ENCODE data around the gene CLEC20A.

CLEC20A gene

DNA sequence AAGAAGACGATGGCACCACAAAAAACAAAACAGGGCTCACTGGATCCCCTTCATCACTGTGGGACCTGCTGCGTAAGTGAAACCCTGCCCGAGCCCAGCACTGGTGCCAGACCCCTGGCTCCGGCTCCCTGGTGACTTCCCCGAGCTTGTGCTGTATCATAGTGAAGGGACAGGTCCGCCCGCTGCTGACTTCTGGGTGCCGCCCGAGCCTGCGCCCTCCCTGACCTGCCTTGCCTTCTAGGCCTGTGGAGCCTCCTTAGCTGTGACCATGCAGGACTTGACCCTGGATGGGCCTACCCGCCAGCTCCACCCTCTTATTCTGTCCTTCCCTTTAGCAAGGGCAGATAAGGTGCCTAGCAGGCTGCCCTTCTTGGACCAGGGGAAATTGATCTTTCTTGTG is 24.0 kb upstream of the CLEC20A start:
- no peak for DNase-seq (ENCODE audit: low read depth)
- TF ChIP-seq, protein P1, sequence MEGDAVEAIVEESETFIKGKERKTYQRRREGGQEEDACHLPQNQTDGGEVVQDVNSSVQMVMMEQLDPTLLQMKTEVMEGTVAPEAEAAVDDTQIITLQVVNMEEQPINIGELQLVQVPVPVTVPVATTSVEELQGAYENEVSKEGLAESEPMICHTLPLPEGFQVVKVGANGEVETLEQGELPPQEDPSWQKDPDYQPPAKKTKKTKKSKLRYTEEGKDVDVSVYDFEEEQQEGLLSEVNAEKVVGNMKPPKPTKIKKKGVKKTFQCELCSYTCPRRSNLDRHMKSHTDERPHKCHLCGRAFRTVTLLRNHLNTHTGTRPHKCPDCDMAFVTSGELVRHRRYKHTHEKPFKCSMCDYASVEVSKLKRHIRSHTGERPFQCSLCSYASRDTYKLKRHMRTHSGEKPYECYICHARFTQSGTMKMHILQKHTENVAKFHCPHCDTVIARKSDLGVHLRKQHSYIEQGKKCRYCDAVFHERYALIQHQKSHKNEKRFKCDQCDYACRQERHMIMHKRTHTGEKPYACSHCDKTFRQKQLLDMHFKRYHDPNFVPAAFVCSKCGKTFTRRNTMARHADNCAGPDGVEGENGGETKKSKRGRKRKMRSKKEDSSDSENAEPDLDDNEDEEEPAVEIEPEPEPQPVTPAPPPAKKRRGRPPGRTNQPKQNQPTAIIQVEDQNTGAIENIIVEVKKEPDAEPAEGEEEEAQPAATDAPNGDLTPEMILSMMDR (IDR thresholded peaks at IDR 0.05; ENCODE audit: control insufficient read depth, extremely low read depth, insufficient read depth): no peak
- H3K4me3 ChIP-seq (ENCODE audit: low read depth, low read length): no peak overlapping the region

DNA sequence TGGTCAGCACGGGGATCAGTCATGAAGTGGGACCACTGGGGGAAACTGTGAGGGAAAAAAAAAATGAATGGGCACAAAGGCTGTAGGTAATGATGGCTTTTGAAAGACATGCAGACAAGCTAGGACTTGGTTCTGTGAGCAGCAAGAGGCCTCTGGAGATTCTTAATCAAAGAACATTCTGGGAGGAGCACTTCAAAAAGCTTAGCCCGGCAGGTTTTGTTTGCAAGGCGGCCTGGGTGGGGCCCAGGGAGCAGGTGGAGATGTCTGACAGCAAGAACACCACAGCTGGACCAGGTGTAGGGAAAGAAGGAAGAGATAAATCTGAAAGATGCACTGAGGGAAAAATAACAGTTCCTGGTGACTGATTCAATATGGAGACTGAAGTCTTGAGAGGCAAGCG is 22.1 kb upstream of the CLEC20A start:
- H3K4me3 ChIP-seq (ENCODE audit: low read depth, low read length): no peak overlapping the region
- no peak for DNase-seq (ENCODE audit: low read depth)
- TF ChIP-seq, protein P1 (IDR thresholded peaks at IDR 0.05; ENCODE audit: control insufficient read depth, extremely low read depth, insufficient read depth): no peak

DNA sequence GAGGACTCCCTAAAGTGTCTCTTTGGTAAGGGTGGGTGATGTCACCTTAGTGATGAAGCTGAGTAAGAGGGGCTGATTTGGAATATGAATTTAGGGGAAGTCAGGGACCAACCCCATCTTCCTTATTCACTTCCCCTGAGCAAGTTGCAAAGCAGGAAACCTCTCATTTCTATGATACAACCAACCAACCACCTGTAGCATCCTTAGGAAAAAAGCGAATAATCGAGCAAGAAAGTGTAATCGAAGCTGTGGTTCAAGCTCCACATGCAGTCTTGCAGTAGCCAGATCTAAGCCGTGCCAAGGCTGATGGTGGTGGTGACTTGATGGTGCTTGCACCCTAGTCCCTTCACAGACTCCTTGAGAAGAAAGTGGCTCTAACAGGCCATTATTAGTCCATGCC is 19.3 kb upstream of the CLEC20A start:
- TF ChIP-seq, protein P1 (IDR thresholded peaks at IDR 0.05; ENCODE audit: control insufficient read depth, extremely low read depth, insufficient read depth): no peak
- no peak for DNase-seq (ENCODE audit: low read depth)
- H3K4me3 ChIP-seq (ENCODE audit: low read depth, low read length): no peak overlapping the region

DNA sequence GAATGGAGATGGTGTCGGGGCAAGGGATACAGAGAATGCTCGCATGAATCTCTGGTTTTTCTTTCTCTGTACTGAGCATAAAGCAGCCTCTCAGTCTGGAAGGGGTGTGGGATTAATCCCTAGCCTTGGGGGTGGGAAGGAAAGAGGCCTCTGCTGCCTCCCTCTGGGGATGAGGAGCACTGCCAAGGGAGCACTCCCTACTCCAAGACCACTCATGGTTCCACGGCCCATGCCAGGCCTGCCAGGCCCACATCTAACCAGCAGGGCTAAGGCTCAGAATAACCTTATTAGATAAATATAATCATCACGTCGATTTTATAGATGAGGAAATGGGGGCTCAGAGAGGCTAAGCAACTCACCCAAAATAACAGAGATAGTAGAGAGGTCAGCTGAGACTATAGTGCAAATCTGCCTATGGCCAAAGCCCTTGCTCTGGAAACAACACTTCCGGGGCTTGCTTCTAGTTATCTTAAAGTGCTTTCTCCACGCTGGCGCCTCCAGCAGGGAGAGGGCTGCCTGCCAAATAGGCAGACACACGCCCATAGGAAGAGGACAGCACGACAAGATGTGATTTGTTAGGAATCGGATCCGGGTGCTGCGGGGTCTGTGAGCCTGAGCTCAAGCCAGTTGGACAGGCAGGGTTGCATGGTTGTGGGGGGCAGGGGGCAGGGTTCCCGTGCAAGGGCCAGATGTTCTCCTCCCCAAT is 16.7 kb upstream of the CLEC20A start:
- no peak for DNase-seq (ENCODE audit: low read depth)
- TF ChIP-seq, protein P1 (IDR thresholded peaks at IDR 0.05; ENCODE audit: control insufficient read depth, extremely low read depth, insufficient read depth): no peak
- no peak overlapping the region for H3K4me3 ChIP-seq (ENCODE audit: low read depth, low read length)

DNA sequence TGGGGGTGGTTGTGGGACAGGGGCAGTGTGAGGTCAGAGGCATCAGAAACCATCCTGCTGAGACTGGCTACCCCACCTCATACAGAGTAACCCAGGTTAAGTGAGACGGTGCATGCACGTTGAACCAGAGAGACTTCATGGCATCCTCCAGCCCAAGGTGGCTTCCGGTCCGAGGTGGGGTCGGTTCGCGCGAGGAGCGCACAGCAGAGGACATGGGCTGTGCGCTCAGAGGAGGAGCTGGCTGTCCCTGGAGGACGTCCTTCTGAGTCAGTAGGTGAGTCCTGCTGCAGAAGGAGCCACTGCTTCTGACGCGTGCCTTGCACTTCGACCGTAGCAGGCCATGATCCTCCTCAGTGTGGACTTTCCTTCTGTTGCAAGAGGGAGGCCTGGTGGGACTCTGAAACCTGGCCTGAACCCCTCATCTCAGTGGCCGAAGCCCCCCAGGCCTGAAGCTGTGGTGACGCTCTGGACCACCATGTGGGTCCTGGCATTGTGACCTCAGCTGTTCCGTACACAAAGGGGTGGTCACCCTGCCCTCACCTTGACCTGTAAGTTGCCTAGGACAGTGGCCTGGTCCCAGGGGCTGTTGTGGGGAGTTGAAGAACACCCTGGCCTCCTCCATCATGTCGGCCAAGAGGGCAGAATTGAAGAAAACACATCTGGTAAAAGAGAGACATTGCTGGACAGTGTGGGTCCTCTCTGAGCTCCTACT is 16.0 kb upstream of the CLEC20A start, which contains the start of gene TEX35:
Gene TEX35, plus strand, starts transcription at position 544 of the 712 bp plus-strand sequence. Its CDS starts 80 bp downstream, at position 624.
- DNase-seq (ENCODE audit: low read depth): no peak
- TF ChIP-seq, protein P1 (IDR thresholded peaks at IDR 0.05; ENCODE audit: control insufficient read depth, extremely low read depth, insufficient read depth): no peak
- no peak within 1 kb of the TSS for H3K4me3 ChIP-seq (ENCODE audit: low read depth, low read length)

DNA sequence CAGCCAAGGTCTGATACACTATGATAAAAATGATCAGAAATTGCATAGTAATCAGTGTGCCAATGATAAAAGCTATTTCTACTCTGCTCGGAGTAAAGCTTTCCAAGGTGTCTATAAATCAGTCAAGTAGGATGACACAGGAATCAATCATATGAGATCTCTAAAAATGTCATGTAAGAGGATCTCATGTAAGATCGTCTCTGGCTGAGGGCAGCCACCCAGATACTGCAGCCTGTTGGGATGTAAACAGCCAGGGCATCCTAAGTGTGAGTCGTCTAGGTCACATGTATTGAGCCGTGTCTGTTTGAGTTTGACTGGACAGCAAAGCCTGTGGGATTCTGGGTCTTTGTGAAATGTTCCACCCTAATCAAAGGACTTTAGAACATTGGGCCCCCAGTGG is 13.4 kb upstream of the CLEC20A start:
- H3K4me3 ChIP-seq (ENCODE audit: low read depth, low read length): no peak overlapping the region
- DNase-seq (ENCODE audit: low read depth): no peak
- TF ChIP-seq, protein P1 (IDR thresholded peaks at IDR 0.05; ENCODE audit: control insufficient read depth, extremely low read depth, insufficient read depth): no peak

Data from LNCaP clone FGC (cell line).